GM23338 (cell line): Measurements from ENCODE around the gene OR7A5. TPM values are rescaled to one million over a fixed set of nuclear protein-coding genes. Genes with fewer than 3 reads are reported as not detected.

Source experiments
- ATAC-seq: fragments of 200-7000 bp; cut with Tn5 transposase; 3 replicates; pipeline ENCODE4 v1.9.1; 2020
- DNase-seq: peaks from one replicate; pipeline ENCODE4 v3.0.0-alpha.2; 2015; ENCODE audit warnings: low spot score
- H2AFZ ChIP-seq: fragments of 200-600 bp; sonication (generic); 2 replicates; pipeline ENCODE4 v1.8.0; 2016; ENCODE audit warnings: antibody characterized with exemption, mild to moderate bottlenecking, moderate library complexity
- H3F3A ChIP-seq: fragments of 200-600 bp; sonication (generic); replicated peaks from 2 replicates; pipeline ENCODE4 v1.8.0; 2017; ENCODE audit warnings: antibody characterized with exemption, mixed run types, low read depth
- H3K27ac ChIP-seq: fragments of 200-600 bp; sonication (generic); 2 replicates; pipeline ENCODE4 v1.6.1; 2016; ENCODE audit warnings: low read depth
- H3K27me3 ChIP-seq: fragments of 200-600 bp; sonication (generic); 2 replicates; pipeline ENCODE4 v1.8.0; 2016; ENCODE audit warnings: mild to moderate bottlenecking, mixed run types, moderate library complexity; ENCODE audit not compliant: insufficient read depth
- H3K36me3 ChIP-seq: fragments of 200-600 bp; sonication (generic); 2 replicates; pipeline ENCODE4 v1.8.0; 2016; ENCODE audit warnings: mild to moderate bottlenecking; ENCODE audit not compliant: insufficient read depth
- H3K4me1 ChIP-seq: fragments of 200-600 bp; sonication (generic); 2 replicates; pipeline ENCODE4 v1.8.0; 2016; ENCODE audit warnings: mild to moderate bottlenecking, moderate library complexity; ENCODE audit not compliant: insufficient read depth
- H3K4me2 ChIP-seq: fragments of 200-600 bp; sonication (generic); 2 replicates; pipeline ENCODE4 v1.7.1; 2017; ENCODE audit warnings: mixed run types
- H3K4me3 ChIP-seq: fragments of 200-600 bp; sonication (generic); 2 replicates; pipeline ENCODE4 v1.6.1; 2016; ENCODE audit warnings: mixed run types
- H3K79me2 ChIP-seq: fragments of 200-600 bp; sonication (generic); replicated peaks from 2 replicates; pipeline ENCODE4 v1.8.0; 2017; ENCODE audit warnings: mild to moderate bottlenecking; ENCODE audit not compliant: insufficient read depth
- H3K9me2 ChIP-seq: fragments of 200-600 bp; sonication (generic); 2 replicates; pipeline ENCODE4 v1.8.0; 2017; ENCODE audit not compliant: insufficient read depth
- H4K20me1 ChIP-seq: fragments of 200-600 bp; sonication (generic); replicated peaks from 2 replicates; pipeline ENCODE4 v1.8.0; 2017; ENCODE audit warnings: mild to moderate bottlenecking; ENCODE audit not compliant: insufficient read depth
- H3K27ac Mint-ChIP-seq: 2 replicates; pipeline ENCODE4 v1.8.0; 2020; ENCODE audit warnings: inconsistent platforms, mild to moderate bottlenecking, moderate library complexity, mixed read lengths
- H3K27me3 Mint-ChIP-seq: 3 replicates; pipeline ENCODE4 v1.8.0; 2022; ENCODE audit warnings: low read depth, mild to moderate bottlenecking, moderate library complexity, mixed read lengths, inconsistent platforms; ENCODE audit not compliant: insufficient read depth, poor library complexity
- H3K36me3 Mint-ChIP-seq: 3 replicates; pipeline ENCODE4 v1.8.0; 2021; ENCODE audit warnings: low read depth, mild to moderate bottlenecking, inconsistent platforms, moderate library complexity, mixed read lengths
- H3K4me1 Mint-ChIP-seq: 3 replicates; pipeline ENCODE4 v1.8.0; 2020; ENCODE audit warnings: mild to moderate bottlenecking, inconsistent platforms, mixed read lengths
- H3K4me3 Mint-ChIP-seq: 3 replicates; pipeline ENCODE4 v1.8.0; 2021; ENCODE audit warnings: moderate library complexity, mild to moderate bottlenecking, inconsistent platforms, mixed read lengths
- H3K9me3 Mint-ChIP-seq: 3 replicates; pipeline ENCODE4 v1.8.0; 2020; ENCODE audit warnings: moderate library complexity, mild to moderate bottlenecking, inconsistent platforms, mixed read lengths
- CREB1 ChIP-seq: fragments of 250-450 bp; sonication (Bioruptor Pico); IDR thresholded peaks from 2 replicates; pipeline ENCODE4 v1.5.0; 2020; ENCODE audit warnings: low read depth, mild to moderate bottlenecking, moderate library complexity
- ETS1 ChIP-seq: IDR thresholded peaks from 2 replicates; pipeline ENCODE4 v1.6.1; 2016; ENCODE audit warnings: antibody characterized with exemption
- EZH2 ChIP-seq: fragments of 200-600 bp; sonication (generic); IDR thresholded peaks from one replicate; pipeline ENCODE4 v1.8.0; 2017; ENCODE audit warnings: antibody characterized with exemption, mild to moderate bottlenecking, low read depth; ENCODE audit not compliant: unreplicated experiment
- EZH2phosphoT487 ChIP-seq: fragments of 200-600 bp; sonication (generic); IDR thresholded peaks from one replicate; pipeline ENCODE4 v1.8.1; 2018; ENCODE audit warnings: antibody characterized with exemption; ENCODE audit not compliant: unreplicated experiment
- JUNB ChIP-seq: IDR thresholded peaks from one replicate; pipeline ENCODE4 v1.6.1; 2016; ENCODE audit warnings: antibody characterized with exemption; ENCODE audit not compliant: unreplicated experiment
- NANOG ChIP-seq: IDR thresholded peaks from 2 replicates; pipeline ENCODE4 v1.6.1; 2016; ENCODE audit warnings: antibody characterized with exemption, borderline replicate concordance
- POLR2AphosphoS5 ChIP-seq: IDR thresholded peaks from 2 replicates; pipeline ENCODE4 v1.6.1; 2016; ENCODE audit warnings: antibody characterized with exemption, low read depth
- REST ChIP-seq: IDR thresholded peaks from one replicate; pipeline ENCODE4 v1.6.1; 2018; ENCODE audit warnings: antibody characterized with exemption; ENCODE audit not compliant: unreplicated experiment
- STAT1 ChIP-seq: IDR thresholded peaks from one replicate; pipeline ENCODE4 v1.6.1; 2016; ENCODE audit warnings: antibody characterized with exemption; ENCODE audit not compliant: unreplicated experiment
- ZNF114 ChIP-seq: fragments of 250-450 bp; sonication (Bioruptor Pico); IDR thresholded peaks from 2 replicates; pipeline ENCODE4 v1.5.0; 2020; ENCODE audit warnings: mild to moderate bottlenecking, moderate library complexity
- ZNF331 ChIP-seq: fragments of 250-450 bp; sonication (Bioruptor Pico); IDR thresholded peaks from 2 replicates; pipeline ENCODE4 v1.5.0; 2020; ENCODE audit warnings: low read depth, mild to moderate bottlenecking, moderate library complexity
- long read RNA-seq: library from polyadenylated mRNA; unstranded; transcript quantifications from one replicate; pipeline ENCODE4 v2.0.0, GENCODE V29; 2020; ENCODE audit not compliant: unreplicated experiment
- polyA plus RNA-seq: library from polyadenylated mRNA; unstranded; fragments of >200 nt; fragmentation: Nextera tagmentation; extraction: Ambion mirVana; gene quantifications from 2 replicates; pipeline ENCODE4 v1.2.1, GENCODE V29; 2016
- total RNA-seq: library from RNA; depleted of rRNA; stranded (reverse); fragments of >200 nt; shearing (Covaris generic); gene quantifications from 2 replicates; pipeline ENCODE4 v1.2.3, GENCODE V29; 2014; rRNA removed
- TF ChIP-seq, protein P1 (sequence below): fragments of 250-450 bp; sonication (Bioruptor Pico); IDR thresholded peaks from 2 replicates; pipeline ENCODE4 v1.5.0; 2020; ENCODE audit warnings: mild to moderate bottlenecking, moderate library complexity
- TF ChIP-seq, protein P2 (sequence below), 2 experiments: fragments of 200-600 bp in 1 of 2; sonication (generic) in 1 of 2; conservative IDR thresholded peaks; 2 replicates each; pipeline versions ENCODE4 v1.5.1 to v1.6.1; 2016 to 2017; ENCODE audit warnings: antibody characterized with exemption in 2 of 2, low read depth in 2 of 2, mild to moderate bottlenecking in 2 of 2, moderate library complexity in 1 of 2

Gene OR7A5
- total RNA-seq (not detected in 2 replicates), polyA plus RNA-seq (not detected in 2 replicates)
- long read RNA-seq: 0 reads

GRCh38 chr19:14835011-14835410 is at the start of gene OR7A5, which contains the start of gene OR7C1:
OR7A5 (minus strand) TSS chr19:14835185; CDS start chr19:14828241, 6,944 bp downstream.
OR7C1 (minus strand) TSS chr19:14835185; CDS start chr19:14800136, 35,049 bp downstream.
- peak within 1 kb of the TSS; percentile 8; the same call in 1 of the 2 replicates for H3K4me2 ChIP-seq

More at GRCh38 chr19:14835011-14835410, at the start of gene OR7A5, which contains the start of gene OR7C1:
- TF ChIP-seq, protein P1, sequence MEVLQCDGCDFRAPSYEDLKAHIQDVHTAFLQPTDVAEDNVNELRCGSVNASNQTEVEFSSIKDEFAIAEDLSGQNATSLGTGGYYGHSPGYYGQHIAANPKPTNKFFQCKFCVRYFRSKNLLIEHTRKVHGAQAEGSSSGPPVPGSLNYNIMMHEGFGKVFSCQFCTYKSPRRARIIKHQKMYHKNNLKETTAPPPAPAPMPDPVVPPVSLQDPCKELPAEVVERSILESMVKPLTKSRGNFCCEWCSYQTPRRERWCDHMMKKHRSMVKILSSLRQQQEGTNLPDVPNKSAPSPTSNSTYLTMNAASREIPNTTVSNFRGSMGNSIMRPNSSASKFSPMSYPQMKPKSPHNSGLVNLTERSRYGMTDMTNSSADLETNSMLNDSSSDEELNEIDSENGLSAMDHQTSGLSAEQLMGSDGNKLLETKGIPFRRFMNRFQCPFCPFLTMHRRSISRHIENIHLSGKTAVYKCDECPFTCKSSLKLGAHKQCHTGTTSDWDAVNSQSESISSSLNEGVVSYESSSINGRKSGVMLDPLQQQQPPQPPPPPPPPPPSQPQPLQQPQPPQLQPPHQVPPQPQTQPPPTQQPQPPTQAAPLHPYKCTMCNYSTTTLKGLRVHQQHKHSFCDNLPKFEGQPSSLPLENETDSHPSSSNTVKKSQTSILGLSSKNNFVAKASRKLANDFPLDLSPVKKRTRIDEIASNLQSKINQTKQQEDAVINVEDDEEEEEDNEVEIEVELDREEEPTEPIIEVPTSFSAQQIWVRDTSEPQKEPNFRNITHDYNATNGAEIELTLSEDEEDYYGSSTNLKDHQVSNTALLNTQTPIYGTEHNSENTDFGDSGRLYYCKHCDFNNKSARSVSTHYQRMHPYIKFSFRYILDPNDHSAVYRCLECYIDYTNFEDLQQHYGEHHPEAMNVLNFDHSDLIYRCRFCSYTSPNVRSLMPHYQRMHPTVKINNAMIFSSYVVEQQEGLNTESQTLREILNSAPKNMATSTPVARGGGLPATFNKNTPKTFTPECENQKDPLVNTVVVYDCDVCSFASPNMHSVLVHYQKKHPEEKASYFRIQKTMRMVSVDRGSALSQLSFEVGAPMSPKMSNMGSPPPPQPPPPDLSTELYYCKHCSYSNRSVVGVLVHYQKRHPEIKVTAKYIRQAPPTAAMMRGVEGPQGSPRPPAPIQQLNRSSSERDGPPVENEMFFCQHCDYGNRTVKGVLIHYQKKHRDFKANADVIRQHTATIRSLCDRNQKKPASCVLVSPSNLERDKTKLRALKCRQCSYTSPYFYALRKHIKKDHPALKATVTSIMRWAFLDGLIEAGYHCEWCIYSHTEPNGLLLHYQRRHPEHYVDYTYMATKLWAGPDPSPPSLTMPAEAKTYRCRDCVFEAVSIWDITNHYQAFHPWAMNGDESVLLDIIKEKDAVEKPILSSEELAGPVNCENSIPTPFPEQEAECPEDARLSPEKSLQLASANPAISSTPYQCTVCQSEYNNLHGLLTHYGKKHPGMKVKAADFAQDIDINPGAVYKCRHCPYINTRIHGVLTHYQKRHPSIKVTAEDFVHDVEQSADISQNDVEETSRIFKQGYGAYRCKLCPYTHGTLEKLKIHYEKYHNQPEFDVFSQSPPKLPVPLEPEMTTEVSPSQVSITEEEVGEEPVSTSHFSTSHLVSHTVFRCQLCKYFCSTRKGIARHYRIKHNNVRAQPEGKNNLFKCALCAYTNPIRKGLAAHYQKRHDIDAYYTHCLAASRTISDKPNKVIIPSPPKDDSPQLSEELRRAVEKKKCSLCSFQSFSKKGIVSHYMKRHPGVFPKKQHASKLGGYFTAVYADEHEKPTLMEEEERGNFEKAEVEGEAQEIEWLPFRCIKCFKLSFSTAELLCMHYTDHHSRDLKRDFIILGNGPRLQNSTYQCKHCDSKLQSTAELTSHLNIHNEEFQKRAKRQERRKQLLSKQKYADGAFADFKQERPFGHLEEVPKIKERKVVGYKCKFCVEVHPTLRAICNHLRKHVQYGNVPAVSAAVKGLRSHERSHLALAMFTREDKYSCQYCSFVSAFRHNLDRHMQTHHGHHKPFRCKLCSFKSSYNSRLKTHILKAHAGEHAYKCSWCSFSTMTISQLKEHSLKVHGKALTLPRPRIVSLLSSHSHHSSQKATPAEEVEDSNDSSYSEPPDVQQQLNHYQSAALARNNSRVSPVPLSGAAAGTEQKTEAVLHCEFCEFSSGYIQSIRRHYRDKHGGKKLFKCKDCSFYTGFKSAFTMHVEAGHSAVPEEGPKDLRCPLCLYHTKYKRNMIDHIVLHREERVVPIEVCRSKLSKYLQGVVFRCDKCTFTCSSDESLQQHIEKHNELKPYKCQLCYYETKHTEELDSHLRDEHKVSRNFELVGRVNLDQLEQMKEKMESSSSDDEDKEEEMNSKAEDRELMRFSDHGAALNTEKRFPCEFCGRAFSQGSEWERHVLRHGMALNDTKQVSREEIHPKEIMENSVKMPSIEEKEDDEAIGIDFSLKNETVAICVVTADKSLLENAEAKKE (CRISPR knock-in tag): no peak
- TF ChIP-seq ETS1 (no peak), ZNF114 (CRISPR knock-in tag) (no peak), CREB1 (CRISPR knock-in tag) (no peak), STAT1 (no peak), NANOG (no peak), JUNB (no peak), EZH2phosphoT487 (no peak), ZNF331 (no peak), EZH2 (no peak), REST (no peak), POLR2AphosphoS5 (no peak)
- TF ChIP-seq, protein P2, sequence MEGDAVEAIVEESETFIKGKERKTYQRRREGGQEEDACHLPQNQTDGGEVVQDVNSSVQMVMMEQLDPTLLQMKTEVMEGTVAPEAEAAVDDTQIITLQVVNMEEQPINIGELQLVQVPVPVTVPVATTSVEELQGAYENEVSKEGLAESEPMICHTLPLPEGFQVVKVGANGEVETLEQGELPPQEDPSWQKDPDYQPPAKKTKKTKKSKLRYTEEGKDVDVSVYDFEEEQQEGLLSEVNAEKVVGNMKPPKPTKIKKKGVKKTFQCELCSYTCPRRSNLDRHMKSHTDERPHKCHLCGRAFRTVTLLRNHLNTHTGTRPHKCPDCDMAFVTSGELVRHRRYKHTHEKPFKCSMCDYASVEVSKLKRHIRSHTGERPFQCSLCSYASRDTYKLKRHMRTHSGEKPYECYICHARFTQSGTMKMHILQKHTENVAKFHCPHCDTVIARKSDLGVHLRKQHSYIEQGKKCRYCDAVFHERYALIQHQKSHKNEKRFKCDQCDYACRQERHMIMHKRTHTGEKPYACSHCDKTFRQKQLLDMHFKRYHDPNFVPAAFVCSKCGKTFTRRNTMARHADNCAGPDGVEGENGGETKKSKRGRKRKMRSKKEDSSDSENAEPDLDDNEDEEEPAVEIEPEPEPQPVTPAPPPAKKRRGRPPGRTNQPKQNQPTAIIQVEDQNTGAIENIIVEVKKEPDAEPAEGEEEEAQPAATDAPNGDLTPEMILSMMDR (conservative IDR thresholded peaks at IDR 0.05; ENCODE audit: low read depth in 2 of 2): no peak
- no peaks in the 10 kb centered on the region for H4K20me1 ChIP-seq
- no peaks in the 10 kb centered on the region for H3K27me3 ChIP-seq
- H3K36me3 ChIP-seq: no peaks in the 10 kb centered on the region
- Mint-ChIP-seq H3K4me1 (no peaks in the 10 kb centered on the region; the same call in 2 of the 3 replicates), H3K27me3 (peaks cover 2% of the 10 kb centered on the region), H3K9me3 (peaks cover 90% of the 10 kb centered on the region), H3K27ac (no peak within 1 kb of the TSS), H3K36me3 (peaks cover 3% of the 10 kb centered on the region; the same call in 1 of the 3 replicates), H3K4me3 (no peak within 1 kb of the TSS)
- H3K27ac ChIP-seq: no peak within 1 kb of the TSS
- peak; percentile 53; the same call in 2 of the 3 replicates for ATAC-seq
- H3F3A ChIP-seq: no peaks in the 10 kb centered on the region
- DNase-seq: peak; percentile 33
- peaks cover 6% of the 10 kb centered on the region; the same call in 1 of the 2 replicates for H3K9me2 ChIP-seq
- H3K4me1 ChIP-seq: 0 out of 2 replicates have a peak, but pooled peaks cover 6% of the 10 kb centered on the region
- H2AFZ ChIP-seq: peak within 1 kb of the TSS; percentile 43
- H3K79me2 ChIP-seq: no peaks in the 10 kb centered on the region
- H3K4me3 ChIP-seq: no peak within 1 kb of the TSS
